AG09309 (cell line): ENCODE results near the gene FAM76A.
"Not testable (repeated sequence)": the region's sequence is repeated elsewhere in the genome, so short reads cannot be mapped to it uniquely, and the experiment has no call there.

ENCODE experiments used
- DNase-seq: peaks from one replicate; pipeline ENCODE4 v3.0.0-alpha.2; 2010; ENCODE audit warnings: low read depth
- H3K4me3 ChIP-seq: 2 replicates; pipeline ENCODE4 v1.5.1; 2011; ENCODE audit warnings: mild to moderate bottlenecking, low read depth, low read length, moderate library complexity; ENCODE audit not compliant: control insufficient read depth
- CTCF ChIP-seq: IDR thresholded peaks from 2 replicates; pipeline ENCODE4 v1.5.1; 2011; ENCODE audit warnings: mild to moderate bottlenecking, low read depth, low read length, inconsistent platforms; ENCODE audit not compliant: insufficient read depth, control insufficient read depth; ENCODE audit errors: missing control alignments

The FAM76A gene

GRCh38 chr1:27686223-27686990 is 39.4 kb upstream of the FAM76A start:
- no peak overlapping the region for H3K4me3 ChIP-seq
- DNase-seq: no peak
- TF ChIP-seq CTCF: no peak

GRCh38 chr1:27687906-27688305 is 37.9 kb upstream of the FAM76A start:
- no peak overlapping the region for H3K4me3 ChIP-seq
- no peak for DNase-seq
- TF ChIP-seq CTCF: no peak

- H3K4me3 ChIP-seq: no peak overlapping the region
- peak; percentile 23 for DNase-seq
- no peak for TF ChIP-seq CTCF
Observed at GRCh38 chr1:27689423-27690173, 36.2 kb upstream of the FAM76A start.

GRCh38 chr1:27690183-27690582 is 35.6 kb upstream of the FAM76A start:
- DNase-seq: no peak
- TF ChIP-seq CTCF: no peak
- H3K4me3 ChIP-seq: no peak overlapping the region

GRCh38 chr1:27696835-27697234 is 28.9 kb upstream of the FAM76A start:
- not testable (repeated sequence) for H3K4me3 ChIP-seq, DNase-seq

GRCh38 chr1:27704958-27705357 is 20.8 kb upstream of the FAM76A start:
- TF ChIP-seq CTCF: no peak
- no peak for DNase-seq
- no peak overlapping the region for H3K4me3 ChIP-seq

- no peak for TF ChIP-seq CTCF
- H3K4me3 ChIP-seq: no peak overlapping the region
- DNase-seq: no peak
Observed at GRCh38 chr1:27705545-27705944, 20.2 kb upstream of the FAM76A start.
